Nephron (organoid): ENCODE data around the gene RYR2.

Experiments used
- H3K27ac Mint-ChIP-seq, 3 experiments: 2 replicates each; pipeline ENCODE4 v1.8.0; 2020; ENCODE audit warnings: mixed read lengths in 3 of 3, mild to moderate bottlenecking in 2 of 3, moderate library complexity in 1 of 3
- H3K27me3 Mint-ChIP-seq: 2 replicates; pipeline ENCODE4 v1.8.0; 2021; ENCODE audit warnings: low read depth, mild to moderate bottlenecking, moderate library complexity, mixed read lengths
- H3K36me3 Mint-ChIP-seq: 2 replicates; pipeline ENCODE4 v1.8.0; 2020; ENCODE audit warnings: low read depth, mixed read lengths
- H3K4me1 Mint-ChIP-seq: 2 replicates; pipeline ENCODE4 v1.8.0; 2020; ENCODE audit warnings: mixed read lengths
- H3K4me3 Mint-ChIP-seq, 3 experiments: 2 replicates each; pipeline ENCODE4 v1.8.0; 2020; ENCODE audit warnings: mild to moderate bottlenecking in 3 of 3, mixed read lengths in 3 of 3, moderate library complexity in 2 of 3
- H3K9me3 Mint-ChIP-seq: 2 replicates; pipeline ENCODE4 v1.8.0; 2020; ENCODE audit warnings: mixed read lengths
- TF ChIP-seq, protein P1 (sequence below), 3 experiments: fragments of 200-600 bp; sonication (generic); IDR thresholded peaks; one replicate each; pipeline ENCODE4 v1.5.0; 2021; ENCODE audit warnings: antibody characterized with exemption in 3 of 3; ENCODE audit not compliant: unreplicated experiment in 3 of 3

The RYR2 gene

DNA sequence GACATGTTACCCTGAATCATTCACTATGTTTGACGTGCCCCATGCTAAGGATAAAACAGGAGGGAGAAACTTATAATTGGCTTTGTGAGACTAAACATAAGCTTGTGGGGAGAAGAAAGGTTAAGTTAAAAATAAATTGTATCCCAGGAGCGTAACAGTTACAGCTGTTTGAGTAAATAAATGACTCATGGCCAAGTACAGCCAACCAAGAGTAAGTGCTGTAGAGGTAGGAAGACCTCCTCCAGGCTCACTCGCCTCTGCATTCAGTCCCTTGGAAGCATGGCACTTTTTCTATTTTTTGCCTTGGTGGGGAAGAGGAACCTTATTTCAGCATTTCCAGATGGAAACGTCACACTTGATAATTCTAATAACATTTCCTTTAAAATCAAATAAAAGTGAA lies 732.3 kb downstream of the RYR2 start:
- Mint-ChIP-seq H3K27ac (no peak overlapping the region), H3K4me3 (no peak overlapping the region), H3K27me3 (no peaks in the 10 kb centered on the region), H3K9me3 (no peaks in the 10 kb centered on the region), H3K4me1 (no peaks in the 10 kb centered on the region), H3K36me3 (no peaks in the 10 kb centered on the region)
- TF ChIP-seq, protein P1, sequence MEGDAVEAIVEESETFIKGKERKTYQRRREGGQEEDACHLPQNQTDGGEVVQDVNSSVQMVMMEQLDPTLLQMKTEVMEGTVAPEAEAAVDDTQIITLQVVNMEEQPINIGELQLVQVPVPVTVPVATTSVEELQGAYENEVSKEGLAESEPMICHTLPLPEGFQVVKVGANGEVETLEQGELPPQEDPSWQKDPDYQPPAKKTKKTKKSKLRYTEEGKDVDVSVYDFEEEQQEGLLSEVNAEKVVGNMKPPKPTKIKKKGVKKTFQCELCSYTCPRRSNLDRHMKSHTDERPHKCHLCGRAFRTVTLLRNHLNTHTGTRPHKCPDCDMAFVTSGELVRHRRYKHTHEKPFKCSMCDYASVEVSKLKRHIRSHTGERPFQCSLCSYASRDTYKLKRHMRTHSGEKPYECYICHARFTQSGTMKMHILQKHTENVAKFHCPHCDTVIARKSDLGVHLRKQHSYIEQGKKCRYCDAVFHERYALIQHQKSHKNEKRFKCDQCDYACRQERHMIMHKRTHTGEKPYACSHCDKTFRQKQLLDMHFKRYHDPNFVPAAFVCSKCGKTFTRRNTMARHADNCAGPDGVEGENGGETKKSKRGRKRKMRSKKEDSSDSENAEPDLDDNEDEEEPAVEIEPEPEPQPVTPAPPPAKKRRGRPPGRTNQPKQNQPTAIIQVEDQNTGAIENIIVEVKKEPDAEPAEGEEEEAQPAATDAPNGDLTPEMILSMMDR (IDR thresholded peaks at IDR 0.05; ENCODE audit: unreplicated experiment in 3 of 3): no peak

DNA sequence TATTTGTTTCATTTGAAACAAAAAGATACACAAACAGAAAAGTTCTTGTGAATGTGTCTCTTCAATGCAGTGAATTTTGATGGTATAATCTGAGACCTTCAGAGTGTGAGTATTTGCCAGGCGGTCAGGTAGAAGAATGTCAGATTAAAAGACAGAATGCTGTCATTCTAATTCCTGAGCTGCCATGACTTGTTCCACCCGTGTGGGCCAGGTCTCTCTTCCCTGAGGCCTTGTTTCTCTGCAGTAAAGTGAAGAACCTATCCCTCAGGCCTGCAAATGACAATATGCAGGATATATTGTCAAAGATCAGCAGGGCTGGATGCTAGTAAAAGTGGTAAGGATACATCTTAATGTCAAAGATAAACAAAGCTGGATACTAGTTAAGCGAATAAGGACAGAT lies 737.4 kb downstream of the RYR2 start:
- Mint-ChIP-seq H3K4me1 (no peaks in the 10 kb centered on the region), H3K4me3 (no peak overlapping the region), H3K36me3 (no peaks in the 10 kb centered on the region), H3K27ac (no peak overlapping the region), H3K9me3 (no peaks in the 10 kb centered on the region), H3K27me3 (no peaks in the 10 kb centered on the region)
- TF ChIP-seq, protein P1 (IDR thresholded peaks at IDR 0.05; ENCODE audit: unreplicated experiment in 3 of 3): no peak

DNA sequence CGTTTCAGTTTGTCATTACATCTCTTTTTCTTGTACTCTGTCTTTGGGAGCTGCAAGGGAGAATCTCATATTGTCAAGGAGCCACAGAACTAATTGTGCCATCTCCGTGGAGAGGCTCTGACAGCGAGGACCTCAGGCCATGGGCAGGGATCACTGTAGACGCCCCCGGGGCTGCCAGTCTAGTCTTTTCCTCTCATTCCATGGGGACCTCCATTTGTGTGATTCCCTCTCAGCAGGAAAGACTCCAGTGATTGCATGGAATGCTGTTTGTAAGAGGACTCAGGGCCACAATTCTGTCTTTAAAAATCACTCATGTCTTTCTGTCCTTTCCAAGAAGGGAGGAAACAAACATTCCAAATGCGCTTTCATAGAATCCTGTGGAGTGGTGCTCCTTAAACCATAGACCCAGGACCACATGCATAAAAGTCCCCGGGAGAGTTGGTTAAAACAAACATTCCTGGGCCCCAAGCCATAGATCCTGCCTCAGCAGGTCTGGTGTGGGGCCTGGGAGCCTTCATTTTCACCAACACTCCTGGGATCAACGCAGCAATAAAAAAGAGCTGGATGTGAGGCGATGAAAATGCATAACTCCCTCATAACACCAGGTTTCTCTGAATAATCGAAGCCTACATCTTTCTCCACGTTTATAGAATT lies 744.2 kb downstream of the RYR2 start:
- H3K27me3 Mint-ChIP-seq: no peaks in the 10 kb centered on the region
- no peak overlapping the region for H3K27ac Mint-ChIP-seq
- no peaks in the 10 kb centered on the region for H3K4me1 Mint-ChIP-seq
- H3K4me3 Mint-ChIP-seq: no peak overlapping the region
- H3K36me3 Mint-ChIP-seq: no peaks in the 10 kb centered on the region
- no peaks in the 10 kb centered on the region for H3K9me3 Mint-ChIP-seq
- TF ChIP-seq, protein P1 (IDR thresholded peaks at IDR 0.05; ENCODE audit: unreplicated experiment in 3 of 3): no peak

DNA sequence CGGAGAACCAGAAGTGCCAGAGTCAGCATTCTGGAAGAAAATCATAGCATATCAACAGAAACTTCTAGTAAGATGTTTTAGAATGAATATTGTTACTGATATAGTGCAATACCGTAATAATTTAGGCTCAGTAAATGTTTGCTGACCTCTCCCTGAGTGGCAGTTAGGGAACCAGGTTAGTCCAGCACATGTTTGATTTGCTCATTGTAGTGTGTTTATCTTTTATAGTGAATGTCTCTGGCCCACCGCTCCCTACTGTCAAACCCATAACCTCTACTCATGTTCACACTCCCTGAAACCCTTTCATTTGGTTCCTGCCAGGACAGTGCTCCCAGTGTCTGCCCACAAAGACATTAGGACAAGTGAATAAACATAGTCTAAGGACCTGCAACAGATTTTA lies 746.1 kb downstream of the RYR2 start:
- Mint-ChIP-seq H3K27ac (no peak overlapping the region), H3K4me1 (no peaks in the 10 kb centered on the region), H3K36me3 (no peaks in the 10 kb centered on the region), H3K27me3 (no peaks in the 10 kb centered on the region), H3K9me3 (no peaks in the 10 kb centered on the region), H3K4me3 (no peak overlapping the region)
- TF ChIP-seq, protein P1 (IDR thresholded peaks at IDR 0.05; ENCODE audit: unreplicated experiment in 3 of 3): no peak

DNA sequence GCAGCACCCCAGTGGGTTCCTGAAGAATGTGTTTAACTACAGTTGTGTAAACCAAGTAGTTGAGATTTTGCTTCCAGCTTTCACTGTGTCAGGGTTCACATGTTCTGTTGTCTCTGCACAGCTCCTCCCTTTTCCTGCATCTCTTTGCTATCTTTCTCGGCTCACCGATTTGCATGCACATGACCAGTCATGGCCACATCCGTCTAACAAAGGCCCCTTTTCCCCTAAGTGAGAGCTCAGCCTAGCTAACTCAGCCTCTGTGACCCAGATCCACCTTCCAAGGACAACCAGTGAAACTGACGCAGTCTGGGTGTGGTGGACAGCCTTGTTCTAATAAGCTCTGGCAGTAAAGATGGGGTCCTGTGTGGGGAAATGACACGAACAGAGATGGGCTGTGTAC lies 747.6 kb downstream of the RYR2 start:
- Mint-ChIP-seq H3K4me1 (no peaks in the 10 kb centered on the region), H3K36me3 (no peaks in the 10 kb centered on the region), H3K9me3 (no peaks in the 10 kb centered on the region), H3K27ac (no peak overlapping the region), H3K27me3 (no peaks in the 10 kb centered on the region), H3K4me3 (no peak overlapping the region)
- TF ChIP-seq, protein P1 (IDR thresholded peaks at IDR 0.05; ENCODE audit: unreplicated experiment in 3 of 3): no peak

DNA sequence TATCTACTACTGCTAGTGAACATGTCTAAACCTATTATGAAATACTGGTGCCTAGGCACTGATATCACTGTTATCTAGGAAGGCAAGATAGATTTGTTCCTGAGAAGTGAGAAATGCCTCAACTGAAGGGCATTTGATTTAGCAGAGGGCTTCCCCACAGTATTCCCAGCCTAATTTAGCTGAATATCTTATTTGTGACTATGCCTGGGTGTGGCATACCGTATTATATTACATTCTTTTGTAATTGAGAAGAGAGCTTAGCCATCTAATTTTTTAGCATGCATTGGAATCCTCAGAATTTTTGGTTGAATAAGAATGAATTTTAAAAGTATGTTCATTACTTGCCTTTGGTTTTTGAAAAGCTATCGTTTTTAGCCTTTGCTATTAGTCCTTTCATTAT lies 749.6 kb downstream of the RYR2 start:
- TF ChIP-seq, protein P1 (IDR thresholded peaks at IDR 0.05; ENCODE audit: unreplicated experiment in 3 of 3): no peak
- Mint-ChIP-seq H3K27me3 (no peaks in the 10 kb centered on the region), H3K9me3 (no peaks in the 10 kb centered on the region), H3K4me3 (no peak overlapping the region), H3K27ac (no peak overlapping the region), H3K4me1 (no peaks in the 10 kb centered on the region), H3K36me3 (no peaks in the 10 kb centered on the region)
